Globus pallidus (tissue), 1 donor: ENCODE measurements around the gene RGS7.
"Not testable (repeated sequence)": the region's sequence is repeated elsewhere in the genome, so short reads cannot be mapped to it uniquely, and the experiment has no call there.

Source experiments
- DNase-seq: peaks from one replicate; pipeline ENCODE4 v3.0.0-alpha.2; 2015; ENCODE audit warnings: low spot score

The RGS7 gene

DNA sequence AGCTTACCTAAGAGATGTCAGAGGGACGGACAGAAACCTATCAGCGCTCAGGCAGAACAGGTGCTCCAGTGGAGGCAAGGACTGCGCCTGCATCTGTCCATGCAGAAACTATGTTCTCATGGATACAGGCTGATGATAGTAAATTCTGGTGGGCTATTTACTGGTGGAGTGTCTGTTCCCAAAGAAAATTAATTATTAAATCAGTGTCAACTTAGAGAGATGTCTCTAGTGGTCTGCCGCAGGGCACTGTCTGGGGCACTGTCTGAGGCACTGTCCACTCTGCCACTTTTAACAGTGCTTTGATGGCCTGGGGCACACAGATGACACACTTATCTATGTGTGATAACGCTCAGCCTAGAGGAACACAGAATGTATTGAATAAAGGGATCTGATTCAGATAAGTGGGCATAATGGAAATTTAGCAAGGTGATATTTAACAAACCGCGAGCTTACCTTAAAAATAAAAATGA is 148.1 kb downstream of the RGS7 start:
- no peak for DNase-seq

DNA sequence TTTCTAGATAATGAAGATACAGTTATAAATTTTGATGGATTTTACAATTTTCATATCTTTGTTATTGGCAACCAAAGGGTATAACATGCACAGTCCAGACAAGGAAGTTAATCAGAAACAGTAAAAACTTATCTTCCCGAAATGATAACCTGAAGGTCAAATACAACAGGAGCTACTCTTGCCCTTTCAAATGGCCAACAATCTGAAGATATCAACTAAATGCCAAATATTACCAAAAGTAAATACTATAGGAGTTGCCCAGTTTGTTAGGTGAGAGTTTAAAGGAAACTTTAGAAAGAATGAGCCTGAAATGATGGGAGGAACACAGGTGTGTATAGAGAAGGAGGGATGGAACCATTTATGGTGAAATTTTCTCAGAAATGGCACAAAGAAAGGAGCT is 153.2 kb downstream of the RGS7 start:
- DNase-seq = no peak

DNA sequence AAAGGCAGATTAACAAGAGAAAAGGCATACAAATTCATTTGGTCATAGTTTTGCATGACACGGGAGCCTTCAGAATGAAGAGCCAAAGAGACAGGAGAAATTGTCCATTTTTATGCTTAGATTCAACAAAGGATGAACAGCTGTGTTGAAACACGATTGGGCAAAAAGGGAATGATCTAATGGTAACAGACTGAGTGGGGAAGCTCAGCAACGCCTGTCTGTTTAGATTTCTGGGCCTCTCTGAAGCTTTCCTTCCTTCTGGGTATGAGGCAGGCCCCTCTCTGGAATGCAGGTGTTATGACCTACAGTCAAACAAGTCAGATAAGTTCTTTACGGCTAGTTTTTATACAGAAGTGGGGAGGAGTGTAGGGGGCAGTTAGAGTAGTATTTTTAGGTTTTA is 154.6 kb downstream of the RGS7 start:
- no peak for DNase-seq

DNA sequence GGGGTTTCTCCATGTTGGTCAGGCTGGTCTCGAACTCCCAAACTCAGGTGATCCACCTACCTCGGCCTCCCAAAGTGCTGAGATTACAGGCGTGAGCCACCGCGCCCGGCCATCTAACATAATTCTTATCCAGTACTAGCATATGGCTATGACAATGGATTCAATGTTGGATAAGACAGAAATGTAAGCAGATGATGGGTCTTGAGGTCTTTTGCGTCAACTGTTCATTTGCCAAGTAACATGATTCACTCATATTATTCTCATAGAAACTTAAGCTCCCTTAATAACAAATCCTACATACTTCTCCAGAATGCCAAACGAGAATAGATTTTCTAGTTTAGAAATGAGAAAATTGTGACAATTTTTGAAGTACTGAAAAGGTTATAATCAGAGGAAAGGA is 170.3 kb downstream of the RGS7 start:
- no peak for DNase-seq

DNA sequence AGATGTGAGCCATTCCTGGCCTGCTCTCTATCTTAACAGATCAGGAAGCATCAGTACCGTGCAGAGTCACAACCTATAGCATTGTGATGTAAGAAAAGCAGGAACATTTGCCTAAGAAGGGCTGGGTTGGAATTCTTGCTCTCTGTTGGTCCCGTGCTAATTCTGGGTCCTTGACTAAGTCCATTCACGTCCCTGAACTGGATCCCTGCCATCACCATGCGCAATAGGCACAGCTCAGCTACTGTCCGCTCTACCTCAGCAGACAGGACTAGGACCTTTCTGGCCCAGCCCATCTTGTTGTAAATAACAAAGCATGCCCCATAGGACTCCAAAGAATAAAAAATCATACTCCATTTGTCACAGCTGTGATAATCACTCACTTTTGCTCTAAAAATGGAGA is 175.0 kb downstream of the RGS7 start:
- no peak for DNase-seq

DNA sequence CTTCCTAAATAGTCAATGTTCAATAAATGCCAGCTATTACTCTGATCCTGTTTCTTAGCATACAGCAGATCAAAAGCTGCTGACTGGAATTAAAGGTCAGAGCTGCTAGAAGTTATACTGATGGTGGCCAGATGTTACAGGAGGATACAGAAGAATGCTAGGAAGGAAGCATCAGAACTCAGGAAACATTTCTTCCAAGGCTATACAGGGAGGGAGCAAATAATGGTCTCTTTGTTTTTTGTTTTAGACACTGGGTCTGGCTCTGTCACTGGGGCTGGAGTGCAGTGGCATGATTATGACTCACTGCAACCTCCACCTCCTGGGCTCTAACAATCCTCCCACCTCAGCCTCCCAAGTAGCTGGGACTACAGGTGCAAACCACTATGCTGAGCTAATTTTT is 175.5 kb downstream of the RGS7 start:
- DNase-seq = no peak

DNA sequence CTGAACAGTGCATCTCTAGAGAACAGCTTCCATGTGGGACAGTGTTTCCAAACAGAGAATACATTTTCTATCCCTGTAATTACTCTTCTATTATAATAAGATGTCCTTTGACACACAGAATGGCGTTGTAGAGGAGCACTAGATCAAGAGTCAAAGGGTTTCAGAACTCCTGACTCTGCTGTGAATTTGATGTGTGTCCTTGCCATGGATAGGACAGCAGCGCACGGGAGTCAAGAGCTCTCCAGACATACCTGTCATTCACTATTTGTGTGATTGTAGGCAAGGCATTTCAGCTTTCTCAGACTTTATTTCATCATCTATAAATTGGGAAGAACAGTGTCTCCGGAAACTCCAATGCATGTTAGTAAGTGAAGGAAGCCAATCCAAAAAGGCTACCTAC is 176.4 kb downstream of the RGS7 start:
- DNase-seq = no peak

DNA sequence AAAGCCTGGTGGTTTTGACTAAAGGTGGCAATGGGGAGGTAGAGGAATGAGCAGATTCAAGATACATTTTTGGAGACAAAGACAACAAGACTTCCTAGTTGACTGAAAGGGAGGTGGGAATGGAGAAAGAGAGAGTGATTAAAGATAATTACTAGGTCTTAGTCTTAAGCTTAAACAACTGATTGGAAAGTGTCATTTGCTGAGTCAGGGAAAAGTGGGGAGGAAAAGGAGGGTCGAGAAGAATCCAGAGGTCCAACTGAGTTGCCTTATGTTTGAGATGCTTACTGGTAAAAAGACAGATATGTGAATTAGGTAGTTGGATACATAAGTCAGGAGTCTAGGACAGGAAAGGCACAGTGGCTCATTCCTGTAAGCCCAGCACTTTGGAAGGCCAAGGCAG is 179.3 kb downstream of the RGS7 start:
- no peak for DNase-seq

DNA sequence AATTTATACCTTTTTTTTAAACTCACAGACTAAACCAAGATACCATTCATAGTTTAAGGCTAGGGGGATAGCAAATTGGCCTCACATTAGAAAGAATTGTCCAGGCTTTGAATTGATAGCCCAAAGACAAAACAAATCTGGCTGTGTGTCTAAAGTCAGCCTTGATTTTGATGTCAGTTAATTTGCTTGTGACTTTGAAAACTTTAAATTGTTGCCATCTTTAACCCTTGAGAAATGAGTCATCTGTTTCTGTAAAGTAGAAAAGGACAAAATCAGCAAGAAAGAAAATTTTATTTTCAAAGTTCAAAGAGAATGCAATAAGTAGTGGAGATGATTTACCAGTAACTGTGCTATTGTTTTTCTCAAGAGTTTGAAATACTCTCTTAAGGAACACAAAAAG is 184.5 kb downstream of the RGS7 start:
- DNase-seq = no peak

DNA sequence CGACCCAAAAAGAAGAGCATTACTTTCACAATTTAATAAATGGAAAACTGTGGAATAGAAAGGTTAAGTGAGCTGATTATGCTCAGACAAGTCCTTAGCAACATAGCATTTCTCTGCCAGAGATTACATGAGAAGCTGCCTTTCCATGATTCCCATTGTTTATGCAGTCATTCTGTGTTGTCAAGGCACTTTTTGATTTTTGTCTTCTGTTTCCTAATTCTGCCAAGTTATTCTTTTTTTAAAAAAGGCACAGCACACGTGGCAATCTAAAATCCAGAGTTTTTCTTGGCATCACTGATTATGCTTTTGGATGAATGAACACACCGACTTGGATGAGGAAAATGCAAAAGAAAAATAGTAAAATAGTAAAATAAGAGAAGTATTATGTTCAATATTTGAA is 185.0 kb downstream of the RGS7 start:
- no peak for DNase-seq

DNA sequence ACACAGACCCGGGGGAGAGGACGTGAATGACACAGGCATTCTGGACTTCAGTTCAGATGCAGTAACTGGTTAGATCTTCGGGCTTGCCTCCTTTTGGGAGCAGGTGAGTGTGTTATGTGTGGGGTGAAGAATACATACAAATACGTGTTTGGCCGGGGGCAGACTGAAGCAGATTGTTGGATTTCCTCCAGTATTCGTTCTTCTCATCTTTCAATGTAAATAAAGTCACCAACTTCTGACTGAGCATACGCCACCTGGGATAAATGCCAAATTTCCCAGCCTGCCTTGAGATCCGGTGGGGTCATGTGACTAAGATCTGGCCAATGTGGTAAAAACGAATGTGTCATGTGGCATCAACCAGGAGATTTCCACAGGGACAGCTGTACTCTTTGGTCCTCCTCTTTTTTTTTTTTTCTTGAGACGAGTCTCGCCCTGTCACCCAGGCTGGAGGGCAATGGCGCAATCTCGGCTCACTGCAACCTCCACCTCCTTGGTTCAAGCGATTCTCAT is 189.8 kb downstream of the RGS7 start:
- DNase-seq = no peak

DNA sequence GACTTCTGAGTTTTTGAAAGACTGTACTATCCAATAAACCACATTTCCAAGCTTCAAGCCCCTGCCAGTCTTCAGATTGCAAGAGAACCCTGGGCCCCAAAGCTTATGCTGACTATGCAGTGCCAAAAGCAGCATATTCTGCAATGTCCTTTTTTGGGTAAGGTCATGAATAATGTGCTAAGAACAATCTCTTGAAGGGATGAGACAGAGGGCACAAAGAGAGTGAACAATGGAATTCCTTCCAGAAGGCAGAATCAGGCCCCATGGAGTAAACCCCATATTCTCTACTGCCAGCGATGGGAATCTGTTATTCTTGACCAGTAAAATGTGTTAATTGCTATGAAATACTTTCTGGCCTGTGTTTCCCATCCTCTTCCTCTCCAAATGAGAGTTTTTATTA is 190.4 kb downstream of the RGS7 start:
- no peak for DNase-seq

DNA sequence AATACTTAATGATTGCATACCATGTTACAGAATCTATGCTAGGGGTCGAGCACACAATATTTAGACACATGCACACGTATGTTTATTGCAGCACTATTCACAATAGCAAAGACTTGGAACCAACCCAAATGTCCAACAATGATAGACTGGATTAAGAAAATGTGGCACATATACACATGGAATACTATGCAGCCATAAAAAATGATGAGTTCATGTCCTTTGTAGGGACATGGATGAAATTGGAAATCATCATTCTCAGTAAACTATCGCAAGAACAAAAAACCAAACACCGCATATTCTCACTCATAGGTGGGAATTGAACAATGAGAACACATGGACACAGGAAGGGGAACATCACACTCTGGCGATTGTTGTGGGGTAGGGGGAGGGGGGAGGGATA is 191.7 kb downstream of the RGS7 start:
- not testable (repeated sequence) for DNase-seq

DNA sequence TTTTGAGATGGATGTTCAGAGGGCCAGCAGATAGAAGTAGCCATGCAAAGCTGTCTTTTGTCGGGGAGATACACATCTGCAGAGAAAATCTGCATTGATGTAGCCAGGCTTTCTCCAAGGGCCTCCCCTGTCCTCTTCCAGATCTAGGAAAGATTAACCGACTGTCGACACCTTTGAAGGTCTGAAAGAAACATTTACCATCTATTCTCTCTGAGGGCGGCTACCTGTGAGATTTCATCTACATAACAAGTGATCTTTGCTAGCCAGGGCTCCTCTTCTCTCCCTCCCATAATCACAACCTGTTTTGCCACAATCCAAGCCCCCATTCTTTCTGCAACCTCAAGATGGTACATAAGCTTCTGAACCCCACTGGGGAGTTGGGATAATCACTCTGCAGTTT is 193.6 kb downstream of the RGS7 start:
- DNase-seq = no peak

DNA sequence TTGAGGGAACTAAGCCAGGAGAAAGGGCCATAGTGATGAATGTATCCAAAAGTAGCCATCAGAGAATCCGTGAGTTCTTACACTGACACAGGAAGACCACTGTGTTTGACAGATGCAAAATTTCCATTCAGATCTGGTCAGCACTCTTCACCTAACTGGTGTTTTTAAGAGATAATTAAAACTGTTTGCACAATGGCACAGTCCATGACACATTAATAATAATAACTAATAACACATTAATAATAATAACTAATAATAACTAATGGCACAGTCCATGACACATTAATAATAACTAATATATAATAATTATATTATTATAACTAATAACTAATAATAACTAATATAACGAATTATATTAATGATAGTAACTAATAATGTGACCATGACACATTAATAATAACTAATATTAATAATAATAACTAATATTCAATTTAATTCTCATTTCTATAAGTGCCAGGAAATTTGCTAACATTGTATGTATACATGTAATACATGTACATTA is 195.8 kb downstream of the RGS7 start:
- DNase-seq = no peak

DNA sequence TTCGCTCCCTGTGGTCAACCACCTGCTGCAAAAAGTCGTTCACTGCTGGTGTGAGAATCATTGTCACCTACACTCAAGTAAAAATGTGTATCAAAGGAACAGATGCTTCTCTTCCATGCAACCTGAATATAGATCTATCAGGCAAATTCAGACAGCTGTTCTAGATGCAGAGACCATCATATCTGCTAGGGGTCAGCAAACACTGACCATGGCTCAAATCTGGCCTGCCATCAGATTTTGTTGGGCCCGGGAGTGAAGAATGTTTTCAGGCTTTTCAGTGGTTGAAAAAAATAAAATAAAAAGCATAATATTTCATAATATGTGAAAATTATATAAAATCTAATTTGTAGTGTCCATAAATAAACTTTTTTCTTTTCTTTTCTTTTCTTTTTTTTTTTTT is 199.6 kb downstream of the RGS7 start:
- no peak for DNase-seq

DNA sequence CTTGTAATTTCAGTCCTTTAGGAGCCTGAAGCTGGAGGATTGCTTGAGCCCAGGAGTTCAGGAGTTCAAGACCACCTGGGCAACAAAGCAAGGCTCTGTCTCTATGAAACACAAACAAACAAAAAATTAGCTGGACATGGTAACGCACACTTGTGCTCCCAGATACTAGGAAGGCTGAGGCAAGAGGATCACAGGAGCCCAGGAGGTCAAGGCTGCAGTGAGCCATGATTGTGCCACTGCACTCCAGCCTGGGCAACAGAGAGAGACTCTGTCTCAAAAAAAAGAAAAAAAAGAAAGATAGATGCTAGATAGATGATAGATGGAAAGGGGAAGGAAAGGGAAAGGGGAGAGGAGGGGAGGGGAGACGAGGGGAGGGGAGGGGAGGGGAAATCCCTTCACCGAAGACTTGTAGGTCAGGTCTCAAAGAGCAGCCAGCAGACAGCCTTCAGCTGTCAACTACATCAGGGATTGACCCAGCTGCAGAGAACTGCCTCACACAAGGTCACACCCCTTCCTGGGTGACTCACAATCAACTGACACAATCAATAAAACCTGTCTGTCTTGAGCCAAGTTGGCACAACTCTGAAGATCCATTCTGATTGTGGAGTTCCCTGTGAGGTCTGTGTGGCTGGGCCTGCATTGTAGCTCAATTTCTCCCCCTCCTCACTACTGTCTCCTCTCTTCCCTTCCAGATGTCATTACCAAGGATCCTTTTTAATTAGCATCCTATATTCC is 200.6 kb downstream of the RGS7 start:
- no peak for DNase-seq

DNA sequence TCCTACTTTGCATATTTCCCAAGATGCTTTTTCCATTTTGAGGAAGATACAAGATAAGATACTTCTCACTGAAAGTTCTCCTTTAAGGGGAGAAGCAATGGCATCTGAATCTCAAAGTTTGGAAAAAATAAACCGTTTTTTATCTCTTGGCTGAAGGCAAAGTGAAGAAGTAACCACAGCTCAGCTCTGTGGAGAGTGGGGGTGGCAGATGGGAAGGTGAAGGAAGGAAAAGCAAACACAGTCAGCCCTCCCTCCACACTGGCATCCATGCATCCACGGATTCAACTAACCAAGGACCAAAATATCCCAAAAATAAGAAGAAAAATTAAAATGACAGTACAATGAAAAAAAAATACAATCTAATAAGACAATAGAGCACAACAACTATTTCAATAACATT is 211.1 kb downstream of the RGS7 start:
- DNase-seq = no peak

DNA sequence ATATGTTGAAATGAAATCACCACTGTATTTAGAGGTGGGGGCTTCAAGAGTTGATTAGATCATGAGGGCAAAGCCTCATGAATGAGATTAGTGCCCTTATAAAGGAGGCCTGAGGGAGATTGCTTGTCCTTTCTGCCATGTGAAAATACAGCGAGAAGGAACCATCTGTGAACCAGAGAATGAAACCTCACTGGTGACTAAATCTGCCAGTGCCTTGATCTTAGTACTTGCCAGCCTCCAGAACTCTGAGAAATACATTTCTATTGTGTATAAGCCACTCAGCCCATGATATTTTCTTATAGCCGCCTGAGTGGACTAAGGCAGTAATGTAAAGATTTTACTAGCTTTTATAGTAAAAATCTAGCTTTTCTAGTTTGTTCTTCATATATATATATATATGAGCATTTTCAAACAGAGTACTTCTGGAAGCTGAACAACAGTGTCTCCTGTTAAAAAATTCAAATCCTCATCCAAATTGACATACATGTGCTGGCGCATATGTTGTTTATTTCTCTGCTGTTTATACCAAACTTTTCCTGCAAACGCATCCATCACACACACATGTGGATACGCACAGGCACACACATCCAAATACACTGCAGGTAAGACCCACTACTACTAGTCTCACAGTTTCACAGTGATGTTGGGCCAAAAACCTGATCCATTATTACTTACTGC is 213.1 kb downstream of the RGS7 start:
- no peak for DNase-seq

DNA sequence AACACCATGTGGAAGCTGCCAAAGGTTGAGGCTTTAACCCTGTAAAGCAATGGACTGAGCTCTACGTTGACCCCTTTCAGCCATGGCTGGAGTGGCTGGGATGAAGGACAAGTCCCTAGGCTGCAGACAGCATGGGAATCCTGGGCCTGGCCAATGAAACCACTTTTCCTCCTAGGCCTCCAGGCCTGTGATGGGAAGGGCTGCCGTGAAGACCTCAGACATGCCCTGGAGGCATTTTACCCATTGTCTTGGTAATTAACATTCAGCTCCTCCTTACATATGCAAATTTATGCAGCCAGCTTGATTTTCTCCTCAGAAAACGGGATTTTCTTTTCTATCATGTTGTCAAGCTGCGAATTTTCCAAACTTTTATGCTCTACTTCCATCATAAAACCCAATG is 214.5 kb downstream of the RGS7 start:
- DNase-seq = no peak

DNA sequence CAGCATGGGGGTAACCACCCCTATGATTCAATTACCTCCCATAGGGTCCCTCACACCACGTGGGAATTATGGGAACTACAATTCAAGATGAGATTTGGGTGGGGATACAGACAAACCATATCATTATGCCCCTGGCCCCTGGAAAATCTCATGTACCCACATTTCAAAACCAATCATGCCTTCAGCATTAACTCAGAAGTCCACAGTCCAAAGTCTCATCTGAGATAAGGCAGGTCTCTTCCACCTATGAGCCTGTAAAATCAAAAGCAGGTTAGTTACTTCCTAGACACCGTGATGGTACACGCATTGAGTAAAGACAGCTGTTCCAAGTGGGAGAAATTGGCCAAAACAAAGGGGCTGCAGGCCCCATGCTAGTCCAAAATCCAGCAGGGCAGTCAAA is 215.4 kb downstream of the RGS7 start:
- not testable (repeated sequence) for DNase-seq

DNA sequence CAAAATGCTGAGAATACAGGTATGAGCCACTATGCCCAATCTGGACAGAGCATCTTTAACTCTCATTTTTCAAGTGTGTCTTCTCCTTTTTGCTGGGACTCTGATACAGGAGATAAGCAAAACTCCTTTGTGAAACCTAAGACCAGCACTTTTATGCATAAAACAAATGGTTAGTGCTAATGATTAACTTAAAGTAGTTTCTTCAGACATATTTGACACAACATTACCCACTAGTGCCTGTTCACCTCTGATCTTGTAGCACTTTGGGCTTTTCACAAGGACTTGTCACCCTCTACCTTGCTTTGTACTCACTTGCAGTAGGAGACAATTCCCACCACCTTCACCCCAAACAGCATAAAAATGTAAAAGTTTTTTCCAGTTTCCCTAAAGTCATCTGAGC is 216.3 kb downstream of the RGS7 start:
- no peak for DNase-seq

DNA sequence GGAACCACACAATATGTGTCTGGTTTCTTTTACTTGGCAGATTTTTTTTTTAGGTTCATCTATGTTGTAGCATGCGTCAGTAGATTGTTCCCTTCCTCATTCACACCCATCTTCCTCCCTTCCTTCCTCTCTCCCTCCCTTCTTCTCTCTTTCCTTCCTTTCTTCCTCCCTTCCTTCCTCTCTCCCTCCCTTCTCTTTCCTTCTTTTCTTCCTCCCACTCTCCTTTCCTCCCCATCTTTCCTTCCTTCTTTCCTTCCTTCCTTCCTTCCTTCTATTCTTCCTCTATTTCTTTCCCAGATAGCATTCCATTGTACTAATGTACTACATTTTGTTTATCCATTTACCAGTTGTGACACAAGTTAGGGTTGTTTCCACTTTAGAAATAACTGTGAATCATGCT is 218.0 kb downstream of the RGS7 start:
- DNase-seq = no peak

DNA sequence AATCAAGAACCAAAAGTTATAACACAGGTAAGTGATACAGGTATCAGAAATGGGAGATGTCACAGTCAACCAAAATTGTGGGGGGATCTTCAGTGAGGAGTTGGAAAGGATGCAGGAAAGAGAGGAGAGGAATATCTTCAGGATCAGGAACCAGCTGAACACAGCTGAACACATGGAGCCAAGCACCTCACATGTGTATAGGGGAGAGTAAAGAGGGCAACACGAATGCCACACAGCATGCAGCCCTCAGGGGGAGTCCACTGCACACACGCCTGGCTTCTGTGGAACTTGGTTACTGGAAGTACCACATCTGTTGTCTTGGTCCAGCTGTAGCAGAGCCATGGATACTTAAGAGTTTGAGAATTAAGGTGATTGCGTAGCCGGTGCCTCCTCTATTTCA is 218.8 kb downstream of the RGS7 start:
- no peak for DNase-seq
